Osteocyte (in vitro differentiated cells): ENCODE data around the gene TSPEAR. TPM values are rescaled to one million over a fixed set of nuclear protein-coding genes. Genes with fewer than 3 reads are reported as not detected.

ENCODE experiments used
- DNase-seq: peaks from one replicate; pipeline ENCODE4 v3.0.0; 2021; ENCODE audit warnings: mixed read lengths; ENCODE audit not compliant: unreplicated experiment; ENCODE audit errors: extremely low spot score
- H3K27ac Mint-ChIP-seq: one replicate; pipeline ENCODE4 v1.8.0; 2021; ENCODE audit warnings: mild to moderate bottlenecking, mixed read lengths; ENCODE audit not compliant: unreplicated experiment
- H3K27me3 Mint-ChIP-seq: one replicate; pipeline ENCODE4 v1.8.0; 2021; ENCODE audit warnings: mixed read lengths; ENCODE audit not compliant: unreplicated experiment
- H3K36me3 Mint-ChIP-seq: one replicate; pipeline ENCODE4 v1.8.0; 2021; ENCODE audit warnings: mixed read lengths; ENCODE audit not compliant: unreplicated experiment
- H3K4me1 Mint-ChIP-seq: one replicate; pipeline ENCODE4 v1.8.0; 2021; ENCODE audit warnings: mixed read lengths; ENCODE audit not compliant: unreplicated experiment
- H3K4me3 Mint-ChIP-seq: one replicate; pipeline ENCODE4 v1.8.0; 2021; ENCODE audit warnings: mild to moderate bottlenecking, moderate library complexity, mixed read lengths; ENCODE audit not compliant: unreplicated experiment
- H3K9me3 Mint-ChIP-seq: one replicate; pipeline ENCODE4 v1.8.0; 2021; ENCODE audit warnings: mixed read lengths; ENCODE audit not compliant: unreplicated experiment
- total RNA-seq: library from RNA; stranded (reverse); gene quantifications from 2 replicates; pipeline ENCODE4 v1.2.1, GENCODE V29; 2021
- TF ChIP-seq, protein P1 (sequence below): fragments of 200-600 bp; sonication (generic); IDR thresholded peaks from 2 replicates; pipeline ENCODE4 v1.5.0; 2021; ENCODE audit warnings: antibody characterized with exemption, mild to moderate bottlenecking, moderate library complexity

TSPEAR gene
- total RNA-seq, 1 donor from 2014 or later = not detected

DNA sequence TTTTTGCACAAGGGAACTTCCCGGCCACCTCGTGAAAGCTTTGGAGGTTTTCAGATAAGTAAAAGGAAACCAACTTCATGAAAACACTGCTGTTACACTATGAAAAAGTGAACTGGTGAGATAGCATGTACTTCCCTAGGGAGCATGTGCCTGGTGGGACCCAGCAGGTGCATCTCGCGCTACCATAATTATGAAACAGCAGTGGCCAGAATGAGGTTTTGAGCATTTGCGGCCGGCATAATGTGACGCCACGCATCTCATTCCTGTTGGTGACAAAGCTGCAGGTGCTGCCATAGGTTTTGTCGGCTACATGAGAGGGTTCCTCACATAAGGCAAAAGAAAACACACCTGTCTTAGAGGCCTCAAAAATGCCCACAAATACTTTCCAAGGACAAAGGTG is 154.5 kb downstream of the TSPEAR start:
- Mint-ChIP-seq H3K27me3 (peaks cover 68% of the 10 kb centered on the region), H3K9me3 (peaks cover 5% of the 10 kb centered on the region), H3K4me3 (no peak overlapping the region), H3K4me1 (no peaks in the 10 kb centered on the region), H3K27ac (no peak overlapping the region), H3K36me3 (no peaks in the 10 kb centered on the region)
- no peak for DNase-seq
- TF ChIP-seq, protein P1, sequence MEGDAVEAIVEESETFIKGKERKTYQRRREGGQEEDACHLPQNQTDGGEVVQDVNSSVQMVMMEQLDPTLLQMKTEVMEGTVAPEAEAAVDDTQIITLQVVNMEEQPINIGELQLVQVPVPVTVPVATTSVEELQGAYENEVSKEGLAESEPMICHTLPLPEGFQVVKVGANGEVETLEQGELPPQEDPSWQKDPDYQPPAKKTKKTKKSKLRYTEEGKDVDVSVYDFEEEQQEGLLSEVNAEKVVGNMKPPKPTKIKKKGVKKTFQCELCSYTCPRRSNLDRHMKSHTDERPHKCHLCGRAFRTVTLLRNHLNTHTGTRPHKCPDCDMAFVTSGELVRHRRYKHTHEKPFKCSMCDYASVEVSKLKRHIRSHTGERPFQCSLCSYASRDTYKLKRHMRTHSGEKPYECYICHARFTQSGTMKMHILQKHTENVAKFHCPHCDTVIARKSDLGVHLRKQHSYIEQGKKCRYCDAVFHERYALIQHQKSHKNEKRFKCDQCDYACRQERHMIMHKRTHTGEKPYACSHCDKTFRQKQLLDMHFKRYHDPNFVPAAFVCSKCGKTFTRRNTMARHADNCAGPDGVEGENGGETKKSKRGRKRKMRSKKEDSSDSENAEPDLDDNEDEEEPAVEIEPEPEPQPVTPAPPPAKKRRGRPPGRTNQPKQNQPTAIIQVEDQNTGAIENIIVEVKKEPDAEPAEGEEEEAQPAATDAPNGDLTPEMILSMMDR = no peak

DNA sequence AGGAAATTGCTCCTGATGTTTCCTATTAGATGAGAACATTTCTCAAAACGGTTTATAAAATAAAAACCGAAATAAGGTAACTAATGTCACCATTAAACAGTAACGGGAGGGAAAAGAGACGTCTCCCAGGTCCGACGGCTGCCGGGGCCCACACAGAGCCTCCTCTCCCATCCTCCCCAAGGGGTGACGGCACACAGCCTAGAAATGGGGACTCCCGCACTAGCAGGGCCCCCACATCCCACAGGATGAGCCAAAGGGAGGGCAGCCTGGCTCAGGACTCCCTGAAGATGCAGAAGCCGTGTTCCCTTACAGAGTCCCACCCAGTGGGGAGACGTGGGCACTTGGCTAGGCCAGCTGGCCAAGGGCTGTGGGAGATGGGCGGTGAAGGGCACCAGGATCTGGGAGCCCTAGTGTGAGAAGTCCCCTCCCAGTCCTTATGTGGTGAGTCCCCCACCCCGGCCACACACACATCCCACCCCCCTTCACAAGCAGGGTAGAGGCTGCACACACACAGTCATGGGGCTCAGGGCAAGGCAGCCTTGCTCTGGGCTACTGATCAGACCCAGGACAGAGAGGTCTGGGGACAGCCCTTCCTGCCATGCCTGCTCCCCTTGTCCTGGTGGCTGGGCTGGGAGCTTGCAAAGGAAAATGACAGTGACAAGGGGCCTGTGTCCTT is 156.0 kb downstream of the TSPEAR start:
- Mint-ChIP-seq H3K4me1 (no peaks in the 10 kb centered on the region), H3K4me3 (no peak overlapping the region), H3K9me3 (no peaks in the 10 kb centered on the region), H3K36me3 (no peaks in the 10 kb centered on the region), H3K27ac (no peak overlapping the region), H3K27me3 (peaks cover 54% of the 10 kb centered on the region)
- DNase-seq = peak; percentile 84
- TF ChIP-seq, protein P1 = no peak

DNA sequence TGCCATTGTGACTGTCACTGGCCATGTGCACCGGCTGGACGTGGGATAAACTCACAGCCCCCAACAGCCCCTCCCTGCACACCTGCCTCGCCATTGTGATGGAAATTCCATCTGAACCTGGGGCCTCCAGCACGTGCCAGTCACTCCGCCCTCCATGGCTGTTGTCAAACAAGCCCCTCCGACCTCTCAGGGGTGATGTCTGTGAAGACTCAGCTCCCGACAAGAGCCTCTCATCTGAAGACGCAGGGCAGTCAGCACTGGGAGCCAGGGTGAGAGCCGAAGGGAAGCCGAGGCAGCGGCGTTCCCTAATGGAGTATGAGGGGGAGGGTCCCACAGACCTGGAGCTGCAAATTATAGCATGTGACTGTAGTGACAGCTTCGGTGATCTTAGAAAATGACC is 158.7 kb downstream of the TSPEAR start:
- peak; percentile 80 for DNase-seq
- Mint-ChIP-seq H3K9me3 (no peaks in the 10 kb centered on the region), H3K4me3 (no peak overlapping the region), H3K4me1 (peaks cover 3% of the 10 kb centered on the region), H3K36me3 (no peaks in the 10 kb centered on the region), H3K27me3 (peaks cover 48% of the 10 kb centered on the region), H3K27ac (no peak overlapping the region)
- TF ChIP-seq, protein P1 = no peak

DNA sequence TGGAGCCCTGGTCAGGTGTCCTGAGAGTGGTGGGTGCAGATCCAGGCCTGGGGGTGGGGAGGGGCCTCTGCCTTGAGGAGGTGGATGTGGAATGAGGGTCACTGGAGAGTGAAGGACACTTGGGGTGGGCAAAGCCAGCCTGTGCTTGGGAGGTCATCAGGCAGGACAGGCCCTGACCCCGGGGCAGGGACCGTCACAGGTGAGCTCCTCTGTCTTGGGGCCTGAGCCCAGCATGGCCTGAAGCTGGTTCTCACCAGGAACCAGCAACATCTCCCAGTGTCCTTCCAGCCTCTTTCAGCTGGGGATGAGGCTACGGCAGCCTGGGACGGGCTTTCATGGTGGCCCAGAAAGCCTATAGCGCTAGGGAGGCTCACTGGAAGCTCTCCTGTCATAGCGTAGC is 159.2 kb downstream of the TSPEAR start:
- TF ChIP-seq, protein P1 = no peak
- DNase-seq = no peak
- Mint-ChIP-seq H3K4me3 (no peak overlapping the region), H3K4me1 (peaks cover 3% of the 10 kb centered on the region), H3K36me3 (peaks cover under 1% of the 10 kb centered on the region), H3K27me3 (peaks cover 45% of the 10 kb centered on the region), H3K9me3 (peaks cover 3% of the 10 kb centered on the region), H3K27ac (no peak overlapping the region)

DNA sequence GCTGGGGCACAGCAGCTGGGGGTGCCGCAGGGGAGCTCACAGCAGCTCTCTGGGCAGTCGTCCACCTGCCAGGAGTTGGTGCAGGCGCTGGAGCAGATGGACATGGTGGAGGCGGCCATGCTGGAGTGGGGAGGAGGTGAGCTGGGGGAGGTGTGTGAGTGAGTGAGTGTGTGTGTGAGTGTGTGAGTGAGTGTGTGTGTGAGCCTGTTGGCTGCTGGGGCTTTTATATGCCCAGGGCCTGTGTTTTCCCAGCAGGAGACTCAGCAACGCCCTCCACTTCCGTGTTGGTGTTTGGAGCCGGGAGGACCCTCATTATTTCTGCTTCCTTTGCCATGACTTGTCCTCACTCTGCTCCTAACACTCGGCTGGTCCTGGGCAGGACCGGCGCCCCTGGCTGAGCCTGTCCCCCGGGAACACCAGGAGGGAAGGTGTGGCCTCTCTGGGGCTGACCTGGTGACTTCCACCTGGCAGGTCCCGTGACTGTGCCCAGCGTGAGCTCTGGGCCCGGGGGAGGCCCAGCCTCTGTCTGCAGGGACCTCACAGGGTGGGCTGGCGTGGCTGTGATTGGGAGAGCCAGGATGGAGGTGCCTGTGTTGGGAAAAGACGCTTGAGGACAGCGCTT is 159.9 kb downstream of the TSPEAR start, which contains the start of gene KRTAP10-2:
Gene KRTAP10-2, minus strand, starts transcription at position 166 of the 622 bp plus-strand sequence. Its CDS starts 47 bp downstream, at position 119.
- H3K36me3 Mint-ChIP-seq = peaks cover 5% of the 10 kb centered on the region
- H3K27me3 Mint-ChIP-seq = peaks cover 50% of the 10 kb centered on the region
- DNase-seq = peak; percentile 83
- H3K4me3 Mint-ChIP-seq = no peak within 1 kb of the TSS
- peaks cover 10% of the 10 kb centered on the region for H3K9me3 Mint-ChIP-seq
- H3K4me1 Mint-ChIP-seq = peaks cover 3% of the 10 kb centered on the region
- no peak within 1 kb of the TSS for H3K27ac Mint-ChIP-seq
- TF ChIP-seq, protein P1 = no peak
